Neural progenitor cell (in vitro differentiated cells): Measurements from ENCODE around the gene SPEF2. TPM values are rescaled to one million over a fixed set of nuclear protein-coding genes. Genes with fewer than 3 reads are reported as not detected.

Source experiments
- DNase-seq: peaks from one replicate; pipeline ENCODE4 v3.0.0-alpha.2; 2016; ENCODE audit warnings: low spot score
- H2AFZ ChIP-seq: fragments of 200-600 bp; sonication (generic); replicated peaks from 2 replicates; pipeline ENCODE4 v1.6.1; 2016; ENCODE audit warnings: antibody characterized with exemption
- H3F3A ChIP-seq: fragments of 200-600 bp; sonication (generic); 2 replicates; pipeline ENCODE4 v1.6.1; 2016; ENCODE audit warnings: antibody characterized with exemption, low read depth
- H3K27ac ChIP-seq: fragments of 200-600 bp; sonication (generic); 2 replicates; pipeline ENCODE4 v1.5.1; 2016; ENCODE audit warnings: mild to moderate bottlenecking
- H3K27me3 ChIP-seq: fragments of 200-600 bp; sonication (generic); 2 replicates; pipeline ENCODE4 v1.6.1; 2016; ENCODE audit warnings: mild to moderate bottlenecking, moderate library complexity
- H3K36me3 ChIP-seq: fragments of 200-600 bp; sonication (generic); 2 replicates; pipeline ENCODE4 v1.5.1; 2016
- H3K4me1 ChIP-seq: fragments of 200-600 bp; sonication (generic); 2 replicates; pipeline ENCODE4 v1.6.1; 2016; ENCODE audit warnings: mixed run types
- H3K4me2 ChIP-seq: fragments of 200-600 bp; sonication (generic); 2 replicates; pipeline ENCODE4 v1.6.1; 2016
- H3K4me3 ChIP-seq: fragments of 200-600 bp; sonication (generic); 2 replicates; pipeline ENCODE4 v1.5.1; 2016
- H3K79me2 ChIP-seq: fragments of 200-600 bp; sonication (generic); 2 replicates; pipeline ENCODE4 v1.6.1; 2016; ENCODE audit warnings: low read depth
- H3K9ac ChIP-seq: fragments of 200-600 bp; sonication (generic); 2 replicates; pipeline ENCODE4 v1.6.1; 2016
- H3K9me3 ChIP-seq: fragments of 200-600 bp; sonication (generic); 2 replicates; pipeline ENCODE4 v1.5.1; 2016; ENCODE audit warnings: low read depth
- H4K20me1 ChIP-seq: fragments of 200-600 bp; sonication (generic); 2 replicates; pipeline ENCODE4 v1.6.1; 2016; ENCODE audit warnings: low read depth
- H3K27ac Mint-ChIP-seq: 3 replicates; pipeline ENCODE4 v1.8.0; 2021; ENCODE audit warnings: mixed read lengths
- H3K27me3 Mint-ChIP-seq: 2 replicates; pipeline ENCODE4 v1.8.0; 2022; ENCODE audit warnings: low read depth, mild to moderate bottlenecking, inconsistent platforms, moderate library complexity, mixed read lengths; ENCODE audit not compliant: insufficient read depth
- H3K36me3 Mint-ChIP-seq: 3 replicates; pipeline ENCODE4 v1.8.0; 2021; ENCODE audit warnings: mixed read lengths
- H3K4me1 Mint-ChIP-seq: 3 replicates; pipeline ENCODE4 v1.8.0; 2021; ENCODE audit warnings: mixed read lengths
- H3K4me3 Mint-ChIP-seq: 3 replicates; pipeline ENCODE4 v1.8.0; 2021; ENCODE audit warnings: mild to moderate bottlenecking, moderate library complexity, mixed read lengths
- H3K9me3 Mint-ChIP-seq: 3 replicates; pipeline ENCODE4 v1.8.0; 2020; ENCODE audit warnings: mixed read lengths
- EZH2 ChIP-seq: fragments of 200-600 bp; sonication (generic); IDR thresholded peaks from 2 replicates; pipeline ENCODE4 v1.6.1; 2017; ENCODE audit warnings: antibody characterized with exemption, mild to moderate bottlenecking, moderate library complexity
- EZH2phosphoT487 ChIP-seq: fragments of 200-600 bp; sonication (generic); IDR thresholded peaks from 2 replicates; pipeline ENCODE4 v1.6.1; 2017; ENCODE audit warnings: antibody characterized with exemption
- total RNA-seq: library from RNA; depleted of rRNA; stranded (reverse); fragments of >200 nt; gene quantifications from 2 replicates; pipeline ENCODE4 v1.2.3, GENCODE V29; 2015; ENCODE audit warnings: low replicate concordance
- TF ChIP-seq, protein P1 (sequence below): fragments of 200-600 bp; sonication (generic); IDR thresholded peaks from 2 replicates; pipeline ENCODE4 v1.5.1; 2017; ENCODE audit warnings: antibody characterized with exemption, mild to moderate bottlenecking

SPEF2 gene
- total RNA-seq, 1 donor from 2014 or later, result 5.8 TPM

DNA sequence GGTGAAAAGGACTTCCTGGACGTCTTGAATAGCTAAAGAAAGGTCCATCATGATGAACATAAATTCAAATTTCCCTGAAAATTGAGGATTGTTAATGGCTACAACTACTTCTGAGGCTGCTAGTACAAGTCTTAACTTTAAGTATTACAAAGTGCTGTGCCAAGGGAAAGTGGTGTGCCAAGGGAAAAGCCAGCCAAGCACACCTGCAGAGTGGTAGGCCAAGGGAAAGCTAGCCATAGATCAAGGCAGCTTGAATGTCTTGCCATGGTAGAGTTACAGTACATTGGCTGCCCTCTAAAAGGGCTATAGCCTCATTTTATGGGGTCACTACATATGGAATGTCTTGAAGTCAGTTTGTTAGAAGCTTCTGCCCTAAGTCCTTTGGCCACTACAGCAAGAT is 64.2 kb downstream of the SPEF2 start:
- Mint-ChIP-seq H3K4me3 (no peak overlapping the region), H3K36me3 (no peaks in the 10 kb centered on the region), H3K27ac (no peak overlapping the region), H3K4me1 (peaks cover 5% of the 10 kb centered on the region), H3K27me3 (no peaks in the 10 kb centered on the region), H3K9me3 (no peaks in the 10 kb centered on the region)
- Histone ChIP-seq H3K27ac (no peak overlapping the region), H3K79me2 (no peaks in the 10 kb centered on the region), H3K9me3 (no peaks in the 10 kb centered on the region), H4K20me1 (no peaks in the 10 kb centered on the region), H3K4me3 (no peak overlapping the region), H3K27me3 (no peaks in the 10 kb centered on the region), H3K9ac (no peak overlapping the region), H3K36me3 (no peaks in the 10 kb centered on the region), H2AFZ (no peak overlapping the region), H3K4me1 (no peaks in the 10 kb centered on the region), H3F3A (no peaks in the 10 kb centered on the region), H3K4me2 (no peak overlapping the region)
- TF ChIP-seq EZH2, result no peak
- TF ChIP-seq, protein P1, sequence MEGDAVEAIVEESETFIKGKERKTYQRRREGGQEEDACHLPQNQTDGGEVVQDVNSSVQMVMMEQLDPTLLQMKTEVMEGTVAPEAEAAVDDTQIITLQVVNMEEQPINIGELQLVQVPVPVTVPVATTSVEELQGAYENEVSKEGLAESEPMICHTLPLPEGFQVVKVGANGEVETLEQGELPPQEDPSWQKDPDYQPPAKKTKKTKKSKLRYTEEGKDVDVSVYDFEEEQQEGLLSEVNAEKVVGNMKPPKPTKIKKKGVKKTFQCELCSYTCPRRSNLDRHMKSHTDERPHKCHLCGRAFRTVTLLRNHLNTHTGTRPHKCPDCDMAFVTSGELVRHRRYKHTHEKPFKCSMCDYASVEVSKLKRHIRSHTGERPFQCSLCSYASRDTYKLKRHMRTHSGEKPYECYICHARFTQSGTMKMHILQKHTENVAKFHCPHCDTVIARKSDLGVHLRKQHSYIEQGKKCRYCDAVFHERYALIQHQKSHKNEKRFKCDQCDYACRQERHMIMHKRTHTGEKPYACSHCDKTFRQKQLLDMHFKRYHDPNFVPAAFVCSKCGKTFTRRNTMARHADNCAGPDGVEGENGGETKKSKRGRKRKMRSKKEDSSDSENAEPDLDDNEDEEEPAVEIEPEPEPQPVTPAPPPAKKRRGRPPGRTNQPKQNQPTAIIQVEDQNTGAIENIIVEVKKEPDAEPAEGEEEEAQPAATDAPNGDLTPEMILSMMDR, result no peak
- no peak for TF ChIP-seq EZH2phosphoT487
- DNase-seq, result no peak

DNA sequence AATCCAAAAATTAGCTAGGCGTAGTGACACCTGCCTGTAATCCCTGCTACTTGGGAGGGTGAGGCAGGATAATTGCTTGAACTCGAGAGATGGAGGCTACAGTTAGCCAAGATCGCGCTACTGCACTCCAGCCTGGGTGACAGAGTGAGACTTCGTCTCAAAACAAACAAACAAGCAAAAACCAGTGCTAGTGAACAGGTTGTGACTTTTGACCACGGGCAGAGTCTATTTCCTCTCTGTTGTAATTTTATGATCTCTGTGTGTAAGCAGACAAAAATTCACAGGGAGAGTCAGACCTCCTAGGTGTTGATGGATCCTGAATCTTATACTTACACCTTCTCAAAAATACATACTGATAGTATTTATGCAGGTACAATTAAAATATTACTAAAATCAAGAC is 65.8 kb downstream of the SPEF2 start:
- Histone ChIP-seq H3K4me3 (no peak overlapping the region), H2AFZ (no peak overlapping the region), H3K9ac (no peak overlapping the region), H4K20me1 (no peaks in the 10 kb centered on the region), H3K27ac (no peak overlapping the region), H3K9me3 (no peaks in the 10 kb centered on the region), H3F3A (no peaks in the 10 kb centered on the region), H3K36me3 (no peaks in the 10 kb centered on the region), H3K79me2 (no peaks in the 10 kb centered on the region), H3K4me2 (no peak overlapping the region), H3K4me1 (no peaks in the 10 kb centered on the region), H3K27me3 (no peaks in the 10 kb centered on the region)
- H3K27ac Mint-ChIP-seq, result no peak overlapping the region
- H3K27me3 Mint-ChIP-seq, result no peaks in the 10 kb centered on the region
- H3K4me1 Mint-ChIP-seq, result no peaks in the 10 kb centered on the region
- H3K36me3 Mint-ChIP-seq, result no peaks in the 10 kb centered on the region
- H3K9me3 Mint-ChIP-seq, result no peaks in the 10 kb centered on the region
- TF ChIP-seq EZH2, result no peak
- TF ChIP-seq, protein P1, result no peak
- no peak for TF ChIP-seq EZH2phosphoT487
- H3K4me3 Mint-ChIP-seq, result no peak overlapping the region
- DNase-seq, result no peak

DNA sequence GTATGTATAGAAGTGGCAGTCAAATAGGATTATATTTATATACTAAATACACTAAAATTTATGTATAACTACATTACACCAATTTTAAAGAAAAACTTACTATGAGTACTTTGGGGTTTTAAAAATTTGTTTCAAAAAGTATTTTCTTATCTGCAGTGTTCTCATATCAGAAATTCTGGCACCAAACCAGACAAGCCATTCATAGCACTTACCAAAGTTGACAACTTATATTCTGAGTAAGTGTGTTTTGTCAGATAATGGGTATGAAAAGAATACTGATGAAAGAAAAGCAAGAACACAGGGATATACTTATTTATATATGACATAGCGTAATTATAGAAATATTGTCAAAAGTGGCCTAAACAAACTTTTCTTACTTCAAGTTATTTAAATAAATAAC is 67.5 kb downstream of the SPEF2 start:
- Mint-ChIP-seq H3K27ac (no peak overlapping the region), H3K4me3 (no peak overlapping the region), H3K27me3 (no peaks in the 10 kb centered on the region), H3K4me1 (no peaks in the 10 kb centered on the region), H3K36me3 (no peaks in the 10 kb centered on the region), H3K9me3 (no peaks in the 10 kb centered on the region)
- no peaks in the 10 kb centered on the region for H3K79me2 ChIP-seq
- no peak overlapping the region for H3K9ac ChIP-seq
- H2AFZ ChIP-seq, result no peak overlapping the region
- no peak overlapping the region for H3K4me2 ChIP-seq
- no peak for DNase-seq
- H4K20me1 ChIP-seq, result no peaks in the 10 kb centered on the region
- H3K27ac ChIP-seq, result no peak overlapping the region
- TF ChIP-seq EZH2, result no peak
- TF ChIP-seq, protein P1, result no peak
- no peak for TF ChIP-seq EZH2phosphoT487
- H3K4me3 ChIP-seq, result no peak overlapping the region
- no peaks in the 10 kb centered on the region for H3K4me1 ChIP-seq
- H3K9me3 ChIP-seq, result no peaks in the 10 kb centered on the region
- H3K27me3 ChIP-seq, result no peaks in the 10 kb centered on the region
- no peaks in the 10 kb centered on the region for H3K36me3 ChIP-seq
- H3F3A ChIP-seq, result no peaks in the 10 kb centered on the region

DNA sequence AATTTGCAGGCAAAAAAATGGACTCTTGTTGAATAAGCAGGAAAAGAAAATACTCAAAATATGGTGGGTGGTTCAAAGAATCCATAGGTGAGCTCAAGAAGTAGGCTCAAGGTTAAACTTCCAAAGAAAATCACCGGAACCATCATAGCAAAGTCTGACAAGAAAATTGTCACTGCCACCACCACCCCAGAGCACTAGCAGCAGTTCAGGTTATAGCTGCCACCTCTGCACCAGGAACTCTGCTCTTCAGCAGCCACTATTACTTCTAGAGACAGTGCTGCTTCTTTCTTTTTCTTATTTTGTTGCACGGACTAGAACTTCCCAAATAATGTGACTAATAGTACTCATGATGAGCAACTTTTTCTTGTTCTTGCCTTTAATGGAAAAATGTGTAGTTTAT is 70.3 kb downstream of the SPEF2 start:
- no peaks in the 10 kb centered on the region for H3K4me1 ChIP-seq
- Mint-ChIP-seq H3K4me3 (no peak overlapping the region), H3K27ac (no peak overlapping the region), H3K4me1 (no peaks in the 10 kb centered on the region), H3K27me3 (peaks cover 2% of the 10 kb centered on the region), H3K36me3 (no peaks in the 10 kb centered on the region), H3K9me3 (no peaks in the 10 kb centered on the region)
- H3K36me3 ChIP-seq, result no peaks in the 10 kb centered on the region
- no peaks in the 10 kb centered on the region for H3K9me3 ChIP-seq
- H3K79me2 ChIP-seq, result no peaks in the 10 kb centered on the region
- H3K4me2 ChIP-seq, result no peak overlapping the region
- DNase-seq, result no peak
- H2AFZ ChIP-seq, result no peak overlapping the region
- no peaks in the 10 kb centered on the region for H3F3A ChIP-seq
- no peak overlapping the region for H3K9ac ChIP-seq
- H3K4me3 ChIP-seq, result no peak overlapping the region
- H3K27me3 ChIP-seq, result no peaks in the 10 kb centered on the region
- TF ChIP-seq, protein P1, result no peak
- TF ChIP-seq EZH2 (no peak), EZH2phosphoT487 (no peak)
- no peaks in the 10 kb centered on the region for H4K20me1 ChIP-seq
- no peak overlapping the region for H3K27ac ChIP-seq
